PFSK-1 (cell line): Measurements from ENCODE around the gene RNF149.

Source experiments
- POLR2AphosphoS5 ChIP-seq: IDR thresholded peaks from 2 replicates; pipeline ENCODE4 v1.6.1; 2012; ENCODE audit warnings: low read depth, mild to moderate bottlenecking, control low read depth, low read length, moderate library complexity
- TAF1 ChIP-seq: IDR thresholded peaks from 2 replicates; pipeline ENCODE4 v1.6.1; 2012; ENCODE audit warnings: low read length, control low read depth, borderline replicate concordance; ENCODE audit not compliant: insufficient read depth
- TF ChIP-seq, protein P1 (sequence below), 2 experiments: IDR thresholded peaks; 2 replicates each; pipeline versions ENCODE4 v1.6.1 to v1.8.0; 2011 to 2012; ENCODE audit warnings: low read depth in 2 of 2, low read length in 2 of 2, control low read depth in 1 of 2, inconsistent platforms in 1 of 2, mild to moderate bottlenecking in 1 of 2, moderate library complexity in 1 of 2; ENCODE audit not compliant: insufficient read depth in 1 of 2

DNA sequence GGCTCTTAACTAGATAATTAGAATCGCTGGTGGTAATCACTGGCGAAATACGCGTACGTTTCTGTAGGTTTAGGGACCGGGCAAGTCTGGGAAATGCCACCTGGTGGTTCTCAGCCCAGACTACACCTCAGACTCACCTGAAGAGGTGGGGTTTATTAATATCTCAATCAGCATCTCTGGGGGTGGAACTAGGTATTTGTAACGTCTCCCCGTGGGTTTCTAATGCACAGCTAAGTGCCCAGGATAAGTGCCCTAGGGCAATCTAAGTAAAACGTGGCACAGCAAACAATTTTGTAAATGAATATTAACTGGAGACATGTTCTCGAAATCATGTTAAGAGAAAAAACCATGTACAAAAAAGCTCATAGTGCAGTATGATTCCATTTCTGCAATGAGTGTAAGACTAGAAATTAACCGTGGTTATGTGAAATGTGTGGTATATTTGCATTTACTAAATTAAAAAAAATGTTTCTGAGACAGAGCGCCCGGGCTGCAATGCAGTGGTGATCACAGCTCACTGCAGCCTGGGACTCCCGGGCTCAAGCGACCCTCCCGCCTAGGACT lies 56.6 kb downstream of the RNF149 start:
- TF ChIP-seq, protein P1, sequence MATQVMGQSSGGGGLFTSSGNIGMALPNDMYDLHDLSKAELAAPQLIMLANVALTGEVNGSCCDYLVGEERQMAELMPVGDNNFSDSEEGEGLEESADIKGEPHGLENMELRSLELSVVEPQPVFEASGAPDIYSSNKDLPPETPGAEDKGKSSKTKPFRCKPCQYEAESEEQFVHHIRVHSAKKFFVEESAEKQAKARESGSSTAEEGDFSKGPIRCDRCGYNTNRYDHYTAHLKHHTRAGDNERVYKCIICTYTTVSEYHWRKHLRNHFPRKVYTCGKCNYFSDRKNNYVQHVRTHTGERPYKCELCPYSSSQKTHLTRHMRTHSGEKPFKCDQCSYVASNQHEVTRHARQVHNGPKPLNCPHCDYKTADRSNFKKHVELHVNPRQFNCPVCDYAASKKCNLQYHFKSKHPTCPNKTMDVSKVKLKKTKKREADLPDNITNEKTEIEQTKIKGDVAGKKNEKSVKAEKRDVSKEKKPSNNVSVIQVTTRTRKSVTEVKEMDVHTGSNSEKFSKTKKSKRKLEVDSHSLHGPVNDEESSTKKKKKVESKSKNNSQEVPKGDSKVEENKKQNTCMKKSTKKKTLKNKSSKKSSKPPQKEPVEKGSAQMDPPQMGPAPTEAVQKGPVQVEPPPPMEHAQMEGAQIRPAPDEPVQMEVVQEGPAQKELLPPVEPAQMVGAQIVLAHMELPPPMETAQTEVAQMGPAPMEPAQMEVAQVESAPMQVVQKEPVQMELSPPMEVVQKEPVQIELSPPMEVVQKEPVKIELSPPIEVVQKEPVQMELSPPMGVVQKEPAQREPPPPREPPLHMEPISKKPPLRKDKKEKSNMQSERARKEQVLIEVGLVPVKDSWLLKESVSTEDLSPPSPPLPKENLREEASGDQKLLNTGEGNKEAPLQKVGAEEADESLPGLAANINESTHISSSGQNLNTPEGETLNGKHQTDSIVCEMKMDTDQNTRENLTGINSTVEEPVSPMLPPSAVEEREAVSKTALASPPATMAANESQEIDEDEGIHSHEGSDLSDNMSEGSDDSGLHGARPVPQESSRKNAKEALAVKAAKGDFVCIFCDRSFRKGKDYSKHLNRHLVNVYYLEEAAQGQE (IDR thresholded peaks at IDR 0.05; ENCODE audit: insufficient read depth in 1 of 2, low read depth in 2 of 2, low read length in 2 of 2), result no peak
- TF ChIP-seq POLR2AphosphoS5 (no peak), TAF1 (no peak)
